Effector memory CD8-positive, alpha-beta T cell (primary cell): ENCODE measurements around the gene KLHL2.

Source experiments
- ATAC-seq: fragments of 150-1000 bp; cut with Tn5 transposase; replicated peaks from 2 replicates; pipeline ENCODE4 v1.10.0; 2021; ENCODE audit warnings: mild to moderate bottlenecking, moderate library complexity
- DNase-seq, 3 experiments: peaks; one replicate each; pipeline ENCODE4 v3.0.0; 2021
- H3K27ac Mint-ChIP-seq, 2 donors: one replicate each; pipeline ENCODE4 v1.8.0; 2022; ENCODE audit warnings: mild to moderate bottlenecking in 2 of 2, mixed read lengths in 2 of 2, moderate library complexity in 2 of 2
- H3K27me3 Mint-ChIP-seq, 2 donors: one replicate each; pipeline ENCODE4 v1.8.0; 2022; ENCODE audit warnings: mixed read lengths in 2 of 2
- H3K36me3 Mint-ChIP-seq: one replicate; pipeline ENCODE4 v1.8.0; 2022; ENCODE audit warnings: mild to moderate bottlenecking, moderate library complexity, mixed read lengths; ENCODE audit not compliant: insufficient read depth
- H3K4me1 Mint-ChIP-seq, 2 donors: one replicate each; pipeline ENCODE4 v1.8.0; 2022; ENCODE audit warnings: low read depth in 2 of 2, mixed read lengths in 2 of 2
- H3K4me3 Mint-ChIP-seq, 2 donors: one replicate each; pipeline ENCODE4 v1.8.0; 2022; ENCODE audit warnings: mild to moderate bottlenecking in 2 of 2, mixed read lengths in 2 of 2, moderate library complexity in 2 of 2
- H3K9me3 Mint-ChIP-seq, 2 donors: one replicate each; pipeline ENCODE4 v1.8.0; 2022; ENCODE audit warnings: mixed read lengths in 2 of 2

Gene KLHL2

DNA sequence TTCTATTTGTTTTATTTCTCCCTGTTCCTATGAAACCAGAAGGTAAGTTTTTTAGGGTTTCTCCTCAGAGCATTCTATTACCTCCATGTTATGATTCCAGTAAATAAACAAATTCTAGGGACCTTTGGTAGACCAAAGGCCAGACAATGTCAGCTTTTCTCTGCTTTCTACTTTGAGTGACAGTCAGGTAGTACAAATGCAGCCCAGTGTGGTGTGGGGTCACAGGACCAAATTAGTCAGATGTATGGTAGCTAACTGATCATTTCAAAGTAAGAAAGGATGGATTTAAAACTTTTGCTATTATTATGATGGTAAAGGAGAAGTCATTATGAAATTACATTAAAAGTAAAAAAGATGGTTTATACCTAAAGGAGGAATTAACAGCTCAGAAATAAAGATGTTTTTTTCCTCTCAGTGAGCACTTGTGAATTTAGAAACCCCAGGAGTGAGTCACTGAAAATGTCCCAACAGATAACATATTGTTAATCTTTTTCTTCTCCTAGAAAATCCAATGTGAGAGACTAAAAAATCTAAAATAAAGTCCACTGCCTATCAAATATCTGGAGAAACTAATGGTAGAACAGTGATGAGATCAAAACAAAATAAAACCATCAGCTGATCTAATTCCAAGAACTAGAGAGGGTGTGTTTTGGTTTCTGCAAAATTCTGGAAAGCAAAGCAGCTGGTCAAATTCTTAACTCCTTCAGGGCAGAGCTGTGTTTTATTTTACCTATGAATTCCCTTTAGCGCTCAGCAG is 16.6 kb upstream of the KLHL2 start:
- ATAC-seq (no peak), DNase-seq (no peak)
- Mint-ChIP-seq H3K4me1 (no peaks in the 10 kb centered on the region), H3K4me3 (no peak overlapping the region), H3K9me3 (no peaks in the 10 kb centered on the region), H3K27me3 (peaks cover 9 to 12% of the 10 kb centered on the region in 2 donors), H3K36me3 (no peaks in the 10 kb centered on the region), H3K27ac (no peak overlapping the region)

DNA sequence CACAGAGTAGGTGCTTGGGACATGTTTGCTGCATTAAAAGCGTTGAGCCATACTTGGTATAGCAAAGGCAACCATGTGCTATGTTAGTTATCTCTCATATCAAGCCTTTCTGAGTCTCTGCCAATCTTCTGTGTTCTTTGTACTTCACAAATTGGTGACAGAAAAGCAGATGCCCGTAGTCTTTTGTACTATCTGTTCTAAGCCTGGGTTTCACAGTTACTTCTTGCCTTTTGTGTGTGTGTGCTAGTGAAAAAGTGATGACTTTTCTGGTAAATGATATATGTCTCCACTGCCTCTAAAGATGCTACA is 16.1 kb upstream of the KLHL2 start:
- no peaks in the 10 kb centered on the region for H3K4me1 Mint-ChIP-seq
- no peaks in the 10 kb centered on the region for H3K9me3 Mint-ChIP-seq
- no peak for DNase-seq
- H3K27me3 Mint-ChIP-seq = peaks cover 9 to 12% of the 10 kb centered on the region in 2 donors
- H3K27ac Mint-ChIP-seq = no peak overlapping the region
- no peaks in the 10 kb centered on the region for H3K36me3 Mint-ChIP-seq
- ATAC-seq = no peak
- no peak overlapping the region for H3K4me3 Mint-ChIP-seq

DNA sequence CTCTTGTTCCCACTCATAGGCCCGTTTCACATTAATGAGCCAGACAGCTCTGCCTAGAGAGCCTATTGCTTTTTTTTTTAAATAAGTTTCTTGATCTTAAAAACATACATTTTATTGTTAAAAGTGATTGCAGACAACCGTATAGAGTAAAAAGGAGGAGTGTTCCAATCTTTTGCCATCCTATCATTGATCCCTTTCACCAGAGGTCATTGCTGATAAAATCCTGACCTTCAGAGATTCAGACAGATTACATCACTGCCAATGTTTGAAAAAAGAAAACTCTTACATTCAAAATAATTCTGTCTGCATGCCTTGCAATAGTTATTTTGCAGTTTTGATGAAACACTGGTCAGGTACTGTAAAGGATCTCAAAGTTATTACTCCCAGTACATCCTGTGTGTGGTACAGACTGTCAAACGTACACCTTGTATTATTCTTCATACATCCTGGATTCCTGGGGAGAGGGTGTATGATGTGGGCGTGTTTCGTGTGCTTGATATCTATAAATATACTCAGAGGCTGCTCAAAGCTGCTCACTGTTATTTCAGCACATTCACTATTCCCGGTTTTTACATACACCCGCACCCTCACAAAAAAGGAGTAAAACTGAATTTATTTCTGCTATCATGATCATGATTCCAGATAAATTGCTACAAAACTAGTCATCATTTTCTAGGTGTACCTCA is 15.4 kb upstream of the KLHL2 start:
- H3K9me3 Mint-ChIP-seq = no peaks in the 10 kb centered on the region
- H3K4me3 Mint-ChIP-seq = no peak overlapping the region
- H3K27me3 Mint-ChIP-seq = peaks cover 9 to 12% of the 10 kb centered on the region in 2 donors
- H3K36me3 Mint-ChIP-seq = no peaks in the 10 kb centered on the region
- no peak overlapping the region for H3K27ac Mint-ChIP-seq
- no peak for ATAC-seq
- no peaks in the 10 kb centered on the region for H3K4me1 Mint-ChIP-seq
- DNase-seq = no peak

DNA sequence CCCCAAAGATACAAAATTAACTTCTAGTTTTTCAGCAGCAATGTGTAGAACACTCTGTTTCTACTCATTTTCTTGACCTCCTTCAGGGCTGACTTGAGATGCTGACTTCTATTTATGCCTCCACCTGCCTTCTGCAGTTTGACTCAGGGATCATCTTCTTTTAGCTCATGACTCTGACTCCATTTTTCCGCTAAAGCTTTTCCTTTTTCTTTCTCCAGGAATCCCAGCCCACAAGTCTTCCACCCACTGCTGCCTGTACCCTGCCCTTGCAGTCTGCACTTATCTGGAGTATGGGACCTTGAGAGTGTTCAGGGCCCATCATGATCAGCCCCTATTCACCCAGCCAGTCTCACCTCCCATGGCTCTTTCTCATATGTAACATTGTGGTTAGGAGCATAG is 14.9 kb upstream of the KLHL2 start:
- Mint-ChIP-seq H3K9me3 (no peaks in the 10 kb centered on the region), H3K27ac (no peak overlapping the region), H3K36me3 (no peaks in the 10 kb centered on the region), H3K4me1 (no peaks in the 10 kb centered on the region), H3K4me3 (no peak overlapping the region), H3K27me3 (peaks cover 9 to 12% of the 10 kb centered on the region in 2 donors)
- DNase-seq = no peak
- no peak for ATAC-seq

DNA sequence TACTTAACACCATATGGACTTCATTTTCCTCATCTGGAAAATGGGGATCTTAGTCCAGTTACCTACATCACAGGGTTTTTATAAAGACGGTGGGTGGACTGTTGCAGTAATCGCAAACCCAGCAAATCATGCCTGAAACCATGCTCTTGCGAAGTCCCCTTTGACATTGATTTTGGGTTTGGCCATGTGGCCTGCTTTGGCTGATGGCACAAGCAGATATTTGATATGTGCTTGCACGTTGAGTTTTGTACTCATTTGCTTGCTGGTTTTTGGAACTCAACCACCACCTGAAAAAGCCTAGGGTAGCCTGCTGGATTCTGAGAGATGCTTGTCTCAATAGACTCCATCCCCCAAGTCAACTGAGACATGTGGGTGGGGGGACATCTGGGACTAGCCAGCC is 14.4 kb upstream of the KLHL2 start:
- DNase-seq (no peak), ATAC-seq (no peak)
- no peaks in the 10 kb centered on the region for H3K9me3 Mint-ChIP-seq
- no peaks in the 10 kb centered on the region for H3K36me3 Mint-ChIP-seq
- H3K27me3 Mint-ChIP-seq = peaks cover 9 to 12% of the 10 kb centered on the region in 2 donors
- H3K4me1 Mint-ChIP-seq = no peaks in the 10 kb centered on the region
- no peak overlapping the region for H3K4me3 Mint-ChIP-seq
- no peak overlapping the region for H3K27ac Mint-ChIP-seq

GRCh38 chr4:165194368-165194767 is 13.0 kb upstream of the KLHL2 start:
- ATAC-seq (no peak), DNase-seq (no peak)
- Mint-ChIP-seq H3K36me3 (no peaks in the 10 kb centered on the region), H3K4me1 (no peaks in the 10 kb centered on the region), H3K4me3 (no peak overlapping the region), H3K9me3 (no peaks in the 10 kb centered on the region), H3K27me3 (peaks cover 9 to 12% of the 10 kb centered on the region in 2 donors), H3K27ac (no peak overlapping the region)

DNA sequence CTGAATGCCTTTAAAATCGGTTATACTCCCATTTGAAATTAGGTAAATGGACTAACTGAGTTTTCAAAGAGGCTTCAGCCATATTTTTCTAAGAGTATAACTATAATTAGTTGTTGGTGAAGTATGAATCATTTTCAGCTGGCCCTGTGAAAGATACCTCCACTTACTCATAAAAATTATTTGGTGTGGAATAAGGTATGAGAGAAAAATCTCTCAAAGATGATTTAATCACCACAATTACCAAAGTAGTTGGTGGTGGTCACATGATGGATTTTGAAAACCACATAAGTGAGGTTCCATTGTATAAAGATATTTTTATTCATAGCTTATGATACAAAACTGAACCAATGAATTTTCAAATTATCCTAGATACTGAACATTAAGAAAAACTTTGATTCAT is 9.0 kb upstream of the KLHL2 start:
- Mint-ChIP-seq H3K4me1 (no peaks in the 10 kb centered on the region), H3K36me3 (no peaks in the 10 kb centered on the region), H3K27ac (no peak overlapping the region), H3K9me3 (no peaks in the 10 kb centered on the region), H3K27me3 (peaks cover 6 to 7% of the 10 kb centered on the region in 2 donors), H3K4me3 (no peak overlapping the region)
- ATAC-seq (no peak), DNase-seq (no peak)

- no peaks in the 10 kb centered on the region for H3K36me3 Mint-ChIP-seq
- no peak overlapping the region for H3K27ac Mint-ChIP-seq
- no peaks in the 10 kb centered on the region for H3K9me3 Mint-ChIP-seq
- peaks cover under 1 to 7% of the 10 kb centered on the region in 2 donors for H3K27me3 Mint-ChIP-seq
- H3K4me3 Mint-ChIP-seq = no peak overlapping the region
- H3K4me1 Mint-ChIP-seq = peaks cover 7% of the 10 kb centered on the region in 2 donors
- DNase-seq (no peak), ATAC-seq (no peak)
These were observed 8.1 kb upstream of the KLHL2 start for GRCh38 chr4:165199286-165199685.

GRCh38 chr4:165199722-165200121 is 7.6 kb upstream of the KLHL2 start:
- ATAC-seq (no peak), DNase-seq (no peak)
- Mint-ChIP-seq H3K36me3 (no peaks in the 10 kb centered on the region), H3K4me3 (no peak overlapping the region), H3K27ac (no peak overlapping the region), H3K9me3 (no peaks in the 10 kb centered on the region), H3K27me3 (peaks cover 0 to 7% of the 10 kb centered on the region in 2 donors), H3K4me1 (peaks cover 7% of the 10 kb centered on the region in 2 donors)

- H3K36me3 Mint-ChIP-seq = no peaks in the 10 kb centered on the region
- no peak for DNase-seq
- peaks cover 0 to 7% of the 10 kb centered on the region in 2 donors for H3K27me3 Mint-ChIP-seq
- no peak overlapping the region for H3K27ac Mint-ChIP-seq
- H3K4me3 Mint-ChIP-seq = no peak overlapping the region
- no peak for ATAC-seq
- peaks cover 10 to 13% of the 10 kb centered on the region in 2 donors for H3K4me1 Mint-ChIP-seq
- H3K9me3 Mint-ChIP-seq = no peaks in the 10 kb centered on the region
These were observed 5.6 kb upstream of the KLHL2 start for GRCh38 chr4:165201806-165202205.

DNA sequence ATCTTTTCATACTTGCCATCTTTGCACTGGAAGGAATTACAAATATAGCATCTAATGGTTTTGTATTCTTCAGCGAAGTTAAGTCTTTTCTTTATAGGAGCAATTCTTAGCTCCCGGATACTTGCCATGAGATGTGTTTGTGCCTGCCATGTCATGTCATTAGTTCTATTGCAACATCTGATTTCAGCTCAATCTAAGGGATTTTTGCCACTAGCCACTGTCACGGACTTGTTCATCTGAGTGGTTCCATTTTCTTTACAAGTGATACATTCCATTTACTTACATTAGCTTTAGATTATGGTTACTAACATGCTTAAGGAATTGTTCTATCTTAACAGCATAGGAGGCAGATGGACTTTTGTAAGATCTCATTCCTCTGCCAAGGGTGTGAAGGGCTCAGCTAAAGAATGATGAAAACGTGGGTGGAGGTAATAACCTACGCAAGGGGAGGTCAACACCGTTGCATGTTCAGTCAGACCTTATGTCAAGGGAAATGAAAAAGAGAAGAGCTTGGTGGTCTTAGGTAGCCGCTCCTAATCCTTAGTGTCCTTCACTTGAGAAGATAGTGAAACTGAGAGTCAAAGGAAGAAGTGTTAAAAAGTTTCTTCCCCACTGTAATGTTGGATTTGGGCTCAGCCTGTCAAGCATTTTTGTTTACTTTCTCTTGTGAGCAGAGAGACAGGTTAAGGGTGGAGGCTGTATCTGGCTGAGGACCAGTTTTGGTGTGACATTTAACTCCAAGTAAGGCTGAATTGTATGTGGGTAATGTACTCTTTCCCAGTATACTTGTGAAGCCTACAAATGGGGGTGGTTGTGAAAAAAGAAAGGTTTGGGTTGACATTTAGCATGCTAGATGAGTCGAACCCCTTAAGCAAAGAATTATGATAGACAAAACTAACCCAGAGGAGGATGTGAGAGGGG is 3.6 kb upstream of the KLHL2 start:
- no peak overlapping the region for H3K27ac Mint-ChIP-seq
- H3K9me3 Mint-ChIP-seq = no peaks in the 10 kb centered on the region
- H3K4me1 Mint-ChIP-seq = peaks cover 18 to 21% of the 10 kb centered on the region in 2 donors
- DNase-seq (no peak), ATAC-seq (no peak)
- H3K27me3 Mint-ChIP-seq = peaks cover 0 to 7% of the 10 kb centered on the region in 2 donors
- peaks cover 4% of the 10 kb centered on the region for H3K36me3 Mint-ChIP-seq
- no peak overlapping the region for H3K4me3 Mint-ChIP-seq

DNA sequence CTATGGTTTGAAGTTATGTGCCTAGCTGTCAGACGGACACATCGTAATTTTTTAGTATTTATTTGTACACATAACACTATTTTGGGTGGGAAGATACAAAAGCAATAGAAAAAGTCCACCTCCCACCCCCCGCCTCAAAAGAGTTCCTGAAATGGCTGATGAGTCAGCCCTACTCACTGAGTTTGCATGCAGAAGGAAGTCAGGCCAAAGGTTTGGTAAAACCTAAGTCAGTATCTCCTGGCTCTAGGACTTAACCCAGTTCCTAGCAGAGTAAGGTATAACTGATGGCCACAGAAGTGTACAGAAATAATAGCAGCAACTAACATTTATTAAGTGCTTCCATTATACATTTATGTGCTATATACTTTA is 2.9 kb upstream of the KLHL2 start:
- DNase-seq (no peak), ATAC-seq (no peak)
- Mint-ChIP-seq H3K4me1 (peaks cover 24 to 26% of the 10 kb centered on the region in 2 donors), H3K9me3 (no peaks in the 10 kb centered on the region), H3K36me3 (peaks cover 4% of the 10 kb centered on the region), H3K27ac (no peak overlapping the region), H3K27me3 (peaks cover 0 to 7% of the 10 kb centered on the region in 2 donors), H3K4me3 (no peak overlapping the region)

GRCh38 chr4:165207016-165207430 is 338 bp upstream of the KLHL2 start:
- H3K4me3 Mint-ChIP-seq = peak overlapping the region; percentile 68 to 83
- peaks cover 32 to 37% of the 10 kb centered on the region in 2 donors for H3K4me1 Mint-ChIP-seq
- peak overlapping the region; percentile 14 to 36 for H3K27ac Mint-ChIP-seq
- DNase-seq (peak in 1 of 3 experiments; percentile 2), ATAC-seq (peak; percentile 16)
- H3K27me3 Mint-ChIP-seq = no peaks in the 10 kb centered on the region
- H3K9me3 Mint-ChIP-seq = no peaks in the 10 kb centered on the region
- H3K36me3 Mint-ChIP-seq = peaks cover 4% of the 10 kb centered on the region
